HEK293T (cell line): ENCODE measurements around the gene ATOH8.

ENCODE experiments used
- BHLHE40 ChIP-seq: fragments of 450-650 bp; IDR thresholded peaks from 2 replicates; pipeline ENCODE4 v1.6.1; 2016; ENCODE audit warnings: mild to moderate bottlenecking, moderate library complexity, borderline replicate concordance
- ELF4 ChIP-seq: fragments of 450-650 bp; IDR thresholded peaks from 2 replicates; pipeline ENCODE4 v1.6.1; 2017; ENCODE audit warnings: antibody characterized with exemption
- HDGF ChIP-seq: fragments of 450-650 bp; IDR thresholded peaks from 2 replicates; pipeline ENCODE4 v1.6.1; 2017; ENCODE audit warnings: antibody characterized with exemption, borderline replicate concordance
- SP1 ChIP-seq: fragments of 450-650 bp; IDR thresholded peaks from 2 replicates; pipeline ENCODE4 v1.6.1; 2017
- TARDBP ChIP-seq: fragments of 450-650 bp; IDR thresholded peaks from 2 replicates; pipeline ENCODE4 v1.6.1; 2016

- TF ChIP-seq BHLHE40 (no peak), HDGF (no peak), SP1 (no peak), TARDBP (no peak), ELF4 (no peak)
Measured at GRCh38 chr2:85797263-85797660, 43.5 kb downstream of the ATOH8 start.
